RWPE1 (cell line): ENCODE data around the gene SORL1.
A peak's percentile ranks its signal among the peaks of the same experiment; 100 is the strongest.

Source experiments
- CTCF ChIA-PET: fragments of 350-600 bp; sonication (Branson Sonifier 250); formaldehyde crosslinking; extraction: SDS; loops from one replicate; lab custom pipeline; 2021; lab: Yijun Ruan, JAX
- POLR2A ChIA-PET: fragments of 400-600 bp; formaldehyde crosslinking; extraction: SDS; loops from one replicate; lab custom pipeline; 2020; ENCODE audit warnings: antibody characterized with exemption; ENCODE audit not compliant: low non-redundant PET; lab: Yijun Ruan, JAX
- DNase-seq: peaks from one replicate; pipeline ENCODE4 v3.0.0; 2012; ENCODE audit warnings: low spot score
- H3K27ac ChIP-seq: fragments of 450-650 bp; 2 replicates; pipeline ENCODE4 v1.5.1; 2017
- CTCF ChIP-seq: fragments of 450-650 bp; conservative IDR thresholded peaks from 2 replicates; pipeline ENCODE4 v1.5.1; 2017; ENCODE audit warnings: low read depth, mild to moderate bottlenecking

The SORL1 gene

GRCh38 chr11:121419836-121420235, 32.3 kb upstream of the SORL1 start:
- TF ChIP-seq CTCF = no peak
- CTCF ChIA-PET = no interaction called here
- no peak overlapping the region for H3K27ac ChIP-seq
- POLR2A ChIA-PET = no interaction called here
- no peak for DNase-seq

DNA sequence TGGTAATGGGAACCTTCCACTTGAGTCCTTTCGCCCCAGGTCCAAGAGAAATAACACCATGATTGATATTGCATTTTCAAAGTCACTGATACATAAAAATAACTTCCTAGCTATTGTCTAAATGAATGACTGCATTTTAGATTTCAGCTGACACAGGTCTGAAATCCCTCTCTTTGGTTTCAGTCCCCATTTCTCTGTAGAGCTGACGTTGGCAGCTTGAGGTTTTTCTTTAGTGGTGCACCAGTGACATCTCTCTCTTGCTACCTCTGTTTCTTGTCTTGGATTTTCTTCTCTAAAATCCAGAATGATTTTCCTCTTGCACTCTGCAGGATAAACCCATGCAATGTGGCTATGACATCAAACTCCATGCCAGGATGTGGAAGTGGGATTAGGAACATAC, 31.7 kb upstream of the SORL1 start:
- ChIA-PET POLR2A (no interaction called here), CTCF (no interaction called here)
- no peak for DNase-seq
- H3K27ac ChIP-seq = no peak overlapping the region
- no peak for TF ChIP-seq CTCF

DNA sequence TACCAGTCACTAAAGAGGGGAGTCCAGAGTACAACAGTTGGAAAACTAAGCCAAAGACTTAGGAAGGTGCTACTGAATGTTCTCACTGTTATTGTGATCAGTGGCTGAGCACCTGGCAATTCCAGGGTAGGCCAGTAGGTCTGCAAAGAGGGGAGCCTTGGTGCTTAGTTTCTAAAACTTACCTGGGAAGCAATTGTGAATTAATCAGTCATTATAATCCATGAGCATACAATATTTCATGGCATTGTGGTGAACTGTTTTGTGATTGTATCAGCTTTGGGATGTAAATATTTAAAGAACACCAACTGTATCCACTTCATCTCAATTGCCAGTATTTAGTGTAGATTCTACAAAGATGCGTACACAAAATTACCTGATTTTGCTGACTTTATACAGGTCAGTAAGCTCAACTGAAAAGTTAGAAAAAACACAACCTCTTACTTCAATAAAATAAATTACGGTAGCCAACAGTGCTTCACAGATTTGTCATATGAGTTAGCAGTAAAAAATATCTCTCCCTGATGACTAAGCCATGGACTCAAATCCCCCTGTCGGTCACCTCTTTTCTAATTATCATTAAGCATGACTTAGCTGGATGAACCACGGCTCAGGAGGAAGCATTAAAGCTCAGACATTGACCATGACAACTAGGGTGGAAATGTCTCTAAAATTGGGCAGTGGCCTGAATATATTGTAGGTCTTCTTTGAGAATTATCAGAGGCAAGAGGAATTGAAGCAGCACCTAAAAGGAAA, 30.8 kb upstream of the SORL1 start:
- POLR2A ChIA-PET = no interaction called here
- peak; percentile 37 for DNase-seq
- no peak overlapping the region for H3K27ac ChIP-seq
- TF ChIP-seq CTCF = no peak
- CTCF ChIA-PET = interaction anchor here (0.7 kb wide), 1 partner anchor 206 kb away, joined by 4 read pairs; no protein-coding TSS in a partner anchor

DNA sequence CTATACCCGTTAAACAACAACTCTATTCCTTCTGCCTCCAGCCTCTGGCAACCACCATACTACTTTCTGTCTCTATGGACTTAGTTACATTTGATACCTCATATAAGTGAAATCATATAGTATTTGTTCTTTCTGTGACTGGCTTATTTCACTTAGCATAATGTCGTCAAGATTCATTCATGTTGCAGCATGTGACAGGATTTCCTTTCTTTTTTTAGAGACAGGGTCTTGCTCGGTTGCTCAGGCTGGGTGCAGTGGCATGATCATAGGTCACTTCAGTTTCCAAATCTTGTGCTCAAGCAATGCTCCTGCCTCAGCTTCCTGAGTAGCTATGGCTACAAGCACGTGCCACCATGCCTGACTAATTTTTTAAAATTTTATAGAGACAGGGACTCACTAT, 29.4 kb upstream of the SORL1 start:
- no peak for DNase-seq
- TF ChIP-seq CTCF = no peak
- CTCF ChIA-PET = no interaction called here
- POLR2A ChIA-PET = no interaction called here
- H3K27ac ChIP-seq = no peak overlapping the region

DNA sequence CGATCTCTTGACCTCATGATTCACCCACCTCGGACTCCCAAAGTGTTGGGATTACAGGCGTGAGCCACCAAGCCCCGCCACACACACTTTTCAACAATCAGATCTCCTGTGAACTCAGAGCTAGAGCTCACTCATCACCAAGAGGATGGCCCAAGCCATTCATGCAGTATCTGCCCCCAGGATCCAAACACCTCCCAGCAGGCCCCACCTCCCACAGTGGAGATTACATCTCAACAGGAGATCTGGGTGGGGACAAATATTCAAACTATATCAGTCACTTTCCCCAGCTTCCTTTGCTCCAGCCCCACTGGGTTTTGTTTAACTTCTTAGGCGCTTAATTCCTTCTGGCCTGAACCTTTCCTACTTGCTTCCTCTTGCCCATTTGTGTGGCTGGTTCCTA, 26.3 kb upstream of the SORL1 start:
- CTCF ChIA-PET = no interaction called here
- DNase-seq = no peak
- no peak overlapping the region for H3K27ac ChIP-seq
- POLR2A ChIA-PET = no interaction called here
- no peak for TF ChIP-seq CTCF

DNA sequence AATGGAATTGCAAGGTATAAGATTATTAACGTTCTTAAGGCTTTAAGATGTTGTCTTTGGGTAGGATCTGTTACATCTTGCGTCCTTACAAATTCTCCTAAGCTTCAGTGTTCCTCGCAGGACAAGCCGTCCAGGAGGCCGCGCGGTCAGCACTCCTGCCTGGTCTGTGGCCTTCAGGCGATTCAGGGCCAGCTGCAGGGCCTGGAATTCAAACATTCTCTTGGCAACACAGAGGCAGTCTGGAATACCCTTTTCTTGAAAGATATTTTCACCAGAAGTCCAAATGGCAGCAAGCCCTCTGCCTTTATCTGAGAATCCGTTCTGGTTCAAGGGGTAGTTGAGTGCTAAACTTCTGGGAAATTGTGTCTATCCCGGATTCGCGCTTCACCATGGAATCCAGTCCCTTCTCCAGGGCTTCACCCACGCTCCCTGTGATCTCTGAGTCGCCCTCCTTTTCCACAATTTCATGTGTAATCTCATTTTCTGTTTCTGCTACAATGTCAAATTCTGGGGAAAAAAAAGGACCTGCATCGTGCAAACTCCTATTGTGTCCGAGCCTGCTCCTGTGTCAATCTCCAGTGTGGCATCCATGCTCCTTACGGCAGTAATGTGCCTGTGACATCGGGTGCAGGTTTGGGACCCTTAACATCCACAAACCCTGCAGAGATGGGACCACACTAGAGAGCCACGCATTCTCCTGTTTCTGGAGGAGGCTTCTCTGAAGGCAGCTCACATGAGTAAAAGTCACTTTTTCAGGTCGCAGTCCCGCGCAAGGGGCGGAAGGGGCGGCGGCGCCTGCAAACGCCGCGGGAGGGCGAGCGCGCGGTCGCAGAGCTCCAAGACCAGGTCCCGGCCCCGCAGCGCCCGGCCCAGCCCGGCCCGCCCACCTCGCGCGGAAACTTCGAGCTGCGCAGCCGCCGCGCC, 25.4 kb upstream of the SORL1 start:
- peak; percentile 19; the same call in 1 of the 2 replicates for TF ChIP-seq CTCF
- ChIA-PET POLR2A (no interaction called here), CTCF (interaction anchor here (0.7 kb wide), 1 partner anchor 158 kb away, joined by 3 read pairs; no protein-coding TSS in a partner anchor)
- no peak overlapping the region for H3K27ac ChIP-seq
- DNase-seq = no peak
